GM21717 (cell line): ENCODE results near the gene GMEB1.
"Not testable (repeated sequence)": the region's sequence is repeated elsewhere in the genome, so short reads cannot be mapped to it uniquely, and the experiment has no call there.

Source experiments
- ATAC-seq: cut with Tn5 transposase; IDR thresholded peaks from one replicate; pipeline ENCODE4 v1.9.1; 2021; ENCODE audit warnings: mild to moderate bottlenecking, moderate library complexity; ENCODE audit not compliant: unreplicated experiment

Gene GMEB1

DNA sequence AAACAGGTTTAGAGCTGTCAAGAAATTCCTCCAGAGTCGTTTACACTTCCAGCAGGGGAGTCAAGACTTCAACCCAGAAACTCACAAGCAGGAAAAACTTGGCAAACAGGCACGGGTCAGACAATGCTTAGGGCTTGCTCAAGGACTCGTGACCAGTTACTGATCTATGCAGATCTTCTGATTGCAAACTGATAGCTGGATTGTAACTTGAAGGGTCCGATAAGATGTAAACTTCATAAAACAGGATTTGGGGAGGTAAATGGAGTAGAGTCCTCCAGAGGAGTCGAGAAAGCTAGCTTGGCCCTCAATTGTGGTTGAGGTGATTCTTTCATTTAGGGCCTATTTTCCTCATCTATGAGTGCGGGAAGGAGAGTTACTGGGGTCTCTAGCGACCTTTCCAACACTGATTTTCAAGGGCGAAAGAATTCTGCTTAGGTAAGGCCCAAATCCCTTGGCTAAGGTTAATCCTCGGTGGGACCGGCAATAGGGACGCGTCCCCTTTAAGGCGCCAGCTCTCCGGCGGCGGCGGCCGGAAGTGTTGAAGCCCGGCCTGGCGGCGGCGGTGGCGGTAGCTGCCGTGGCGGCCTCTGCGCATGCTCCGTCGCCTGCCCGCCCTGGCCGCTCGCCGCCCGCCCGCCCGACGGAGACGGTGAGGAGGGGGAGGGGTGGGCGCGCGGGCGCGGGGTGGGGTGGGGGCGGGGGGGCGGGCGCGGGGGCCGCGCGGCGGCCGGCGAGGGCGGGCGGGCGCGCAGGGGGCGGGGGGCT lies at the start of gene GMEB1:
GMEB1 (plus strand) TSS at position 594 of the 765 bp plus-strand sequence. CDS start 14,829 bp downstream, outside the sequence.
- ATAC-seq, result peak; percentile 61

DNA sequence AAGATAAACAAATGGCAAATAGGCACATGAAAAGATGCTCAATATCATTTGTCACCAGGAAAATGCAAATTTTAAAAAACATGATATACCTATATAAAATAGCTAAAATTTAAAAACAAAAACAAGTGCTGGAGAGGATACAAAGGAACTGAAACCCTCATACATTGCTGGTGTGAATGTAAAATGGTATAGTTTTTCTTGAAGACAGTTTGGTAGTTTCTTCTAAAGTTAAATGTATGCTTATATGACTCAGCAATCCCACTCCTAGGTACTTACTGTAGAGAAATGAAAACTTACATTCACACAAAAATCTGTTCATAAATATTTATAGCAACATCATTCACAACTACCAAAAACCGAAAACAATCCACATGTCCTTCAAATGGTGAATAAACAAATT lies 36.9 kb upstream of the GMEB1 start:
- no peak for ATAC-seq

GRCh38 chr1:28632560-28632959 lies 36.0 kb upstream of the GMEB1 start:
- no peak for ATAC-seq

DNA sequence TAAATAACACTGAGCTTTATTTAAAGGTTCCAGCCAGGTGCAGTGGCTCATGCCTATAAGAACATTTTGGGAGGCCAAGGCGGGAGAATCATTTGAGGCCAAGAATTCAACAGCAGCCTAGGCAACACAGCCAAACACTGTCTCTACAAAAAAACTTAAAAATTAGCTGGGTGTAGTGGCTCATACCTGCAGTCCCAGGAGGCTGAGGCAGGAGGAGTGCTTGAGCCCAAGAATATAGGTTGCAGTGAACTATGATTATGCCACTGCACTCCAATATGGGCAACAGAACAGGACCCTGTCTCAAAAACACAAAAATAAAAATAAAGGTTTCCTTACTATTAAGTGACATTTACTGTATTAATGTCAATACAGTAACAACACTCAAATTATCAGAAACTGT lies 27.8 kb upstream of the GMEB1 start:
- no peak for ATAC-seq

- peak; percentile 24 for ATAC-seq
These were observed 26.3 kb upstream of the GMEB1 start for GRCh38 chr1:28642056-28642846.

GRCh38 chr1:28642847-28643635 lies 25.5 kb upstream of the GMEB1 start, which contains the start of gene TAF12:
Gene TAF12, minus strand, starts transcription at chr1:28643067. Its CDS starts 20,986 bp downstream, at chr1:28622081.
- ATAC-seq, result peak; percentile 64

DNA sequence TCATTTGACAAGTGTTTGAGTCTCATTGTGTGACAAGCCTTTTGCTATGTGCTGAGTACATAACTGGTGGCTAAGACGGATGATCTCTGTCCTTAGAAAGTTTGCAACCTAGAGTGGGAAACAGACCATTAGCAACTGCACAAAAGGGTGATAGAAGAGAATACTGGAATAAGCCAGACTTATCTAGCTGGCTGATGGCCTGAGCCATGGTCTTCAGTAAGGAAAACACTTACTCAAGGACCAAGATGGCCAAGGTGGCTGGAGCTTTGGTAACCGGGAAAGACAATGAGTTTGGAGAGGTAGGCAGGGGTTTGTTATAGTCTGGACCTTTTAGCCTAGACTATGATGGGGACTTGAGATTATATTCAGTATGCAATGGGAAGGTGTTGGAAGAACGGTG lies 24.1 kb upstream of the GMEB1 start:
- ATAC-seq, result no peak

DNA sequence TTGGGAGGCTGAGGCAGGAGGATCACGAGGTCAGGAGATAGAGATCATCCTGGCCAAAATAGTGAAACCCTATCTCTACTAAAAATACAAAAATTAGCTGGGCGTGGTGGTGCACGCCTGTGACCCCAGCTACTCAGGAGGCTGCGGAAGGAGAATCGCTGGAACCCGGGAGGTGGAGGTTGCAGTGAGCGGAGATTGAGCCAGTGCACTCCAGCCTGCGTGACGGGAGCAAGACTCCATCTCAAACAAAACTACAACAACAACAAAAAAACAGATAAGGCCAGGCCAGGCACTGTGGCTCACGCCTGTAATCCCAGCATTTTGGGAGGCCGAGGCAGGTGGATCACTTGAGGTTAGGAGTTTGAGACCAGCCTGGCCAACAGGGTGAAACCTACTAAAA lies 23.2 kb upstream of the GMEB1 start:
- not testable (repeated sequence) for ATAC-seq

GRCh38 chr1:28646040-28646439 lies 22.5 kb upstream of the GMEB1 start:
- no peak for ATAC-seq

DNA sequence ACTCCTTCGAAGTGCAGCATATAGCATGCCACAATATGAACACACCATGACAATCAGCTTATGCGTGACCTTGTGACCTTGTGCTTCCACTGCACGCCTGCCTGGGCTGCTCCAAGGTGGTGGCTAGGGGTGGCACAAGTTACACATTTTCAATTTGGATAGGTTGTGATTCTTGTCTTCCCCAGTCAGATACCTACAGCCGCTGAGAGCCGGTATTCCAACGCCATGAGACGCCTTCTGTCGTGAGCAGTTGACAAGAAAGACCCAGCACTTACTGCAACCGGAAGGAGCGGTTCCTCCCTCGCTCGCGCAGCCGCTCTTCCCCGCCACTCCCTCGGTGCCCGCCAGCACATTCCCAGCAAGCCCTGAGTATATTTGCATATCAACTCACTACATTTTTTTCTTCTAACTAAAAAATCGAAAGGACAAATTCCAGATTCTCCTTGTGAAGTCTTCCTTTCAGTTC lies 20.5 kb upstream of the GMEB1 start:
- peak; percentile 57 for ATAC-seq

GRCh38 chr1:28648474-28649198 lies 19.9 kb upstream of the GMEB1 start, which contains the start of gene RNU11:
Gene RNU11, plus strand, starts transcription at chr1:28648600.
- ATAC-seq, result peak; percentile 58

- ATAC-seq, result not testable (repeated sequence)
These were observed 15.5 kb upstream of the GMEB1 start for GRCh38 chr1:28653063-28653462.

DNA sequence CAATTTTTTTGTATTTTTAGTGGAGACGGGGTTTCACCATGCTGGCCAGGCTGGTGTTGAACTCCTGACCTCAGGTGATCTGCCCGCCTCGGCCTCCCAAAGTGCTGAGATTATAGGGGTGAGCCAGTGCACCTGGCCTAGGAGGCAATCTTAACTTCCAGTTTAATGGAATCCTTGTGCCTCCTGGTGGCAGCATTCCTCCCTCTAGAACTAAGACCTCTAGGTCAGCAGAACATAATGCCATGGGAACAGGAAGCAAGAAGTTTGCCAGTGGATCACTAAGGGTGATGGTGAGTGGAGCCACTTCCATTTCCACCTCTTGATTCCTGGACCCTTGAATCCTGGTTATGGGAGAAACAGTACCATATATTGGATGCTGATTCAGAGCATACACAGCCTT lies 14.7 kb upstream of the GMEB1 start:
- ATAC-seq, result not testable (repeated sequence)

- ATAC-seq, result not testable (repeated sequence)
These were observed 12.9 kb upstream of the GMEB1 start for GRCh38 chr1:28655448-28656311.

DNA sequence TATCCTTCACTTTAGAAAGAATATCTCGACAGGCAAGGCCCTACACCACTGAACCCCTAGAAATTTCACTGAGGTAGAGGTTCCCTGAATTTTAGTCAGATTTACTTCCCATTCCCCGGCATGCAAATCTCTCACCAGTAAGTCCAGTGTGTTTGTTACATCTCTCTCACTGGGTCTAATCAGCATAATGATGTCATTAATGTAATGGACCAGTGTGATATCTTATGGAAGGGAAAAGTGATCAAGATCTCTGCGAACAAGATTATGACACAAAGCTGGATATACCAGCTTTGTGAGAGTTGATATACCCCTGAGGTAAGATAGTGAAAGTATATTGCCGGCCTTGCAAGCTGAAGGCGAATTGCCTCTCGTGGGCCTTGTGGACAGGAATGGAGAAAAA lies 12.2 kb upstream of the GMEB1 start:
- ATAC-seq, result no peak

GRCh38 chr1:28663871-28664470 lies 4.6 kb upstream of the GMEB1 start:
- no peak for ATAC-seq

DNA sequence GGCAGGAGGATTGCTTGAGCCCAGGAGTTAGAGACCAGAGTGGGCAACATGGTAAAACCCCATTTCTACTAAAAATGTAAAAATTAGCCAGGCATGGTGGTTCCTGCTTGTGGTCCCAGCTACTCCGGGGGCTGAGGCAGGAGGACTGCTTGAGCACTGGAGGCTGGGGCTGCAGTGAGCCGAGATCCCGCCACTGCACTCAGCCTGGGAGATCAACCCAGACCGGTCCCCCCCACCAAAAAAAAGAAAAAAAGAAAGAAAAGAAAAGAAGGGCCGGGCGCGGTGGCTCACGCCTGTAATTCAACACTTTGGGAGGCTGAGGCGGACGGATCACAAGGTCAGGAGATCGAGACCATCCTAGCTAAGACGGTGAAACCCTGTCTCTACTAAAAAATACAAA lies 1.8 kb upstream of the GMEB1 start:
- no peak for ATAC-seq

DNA sequence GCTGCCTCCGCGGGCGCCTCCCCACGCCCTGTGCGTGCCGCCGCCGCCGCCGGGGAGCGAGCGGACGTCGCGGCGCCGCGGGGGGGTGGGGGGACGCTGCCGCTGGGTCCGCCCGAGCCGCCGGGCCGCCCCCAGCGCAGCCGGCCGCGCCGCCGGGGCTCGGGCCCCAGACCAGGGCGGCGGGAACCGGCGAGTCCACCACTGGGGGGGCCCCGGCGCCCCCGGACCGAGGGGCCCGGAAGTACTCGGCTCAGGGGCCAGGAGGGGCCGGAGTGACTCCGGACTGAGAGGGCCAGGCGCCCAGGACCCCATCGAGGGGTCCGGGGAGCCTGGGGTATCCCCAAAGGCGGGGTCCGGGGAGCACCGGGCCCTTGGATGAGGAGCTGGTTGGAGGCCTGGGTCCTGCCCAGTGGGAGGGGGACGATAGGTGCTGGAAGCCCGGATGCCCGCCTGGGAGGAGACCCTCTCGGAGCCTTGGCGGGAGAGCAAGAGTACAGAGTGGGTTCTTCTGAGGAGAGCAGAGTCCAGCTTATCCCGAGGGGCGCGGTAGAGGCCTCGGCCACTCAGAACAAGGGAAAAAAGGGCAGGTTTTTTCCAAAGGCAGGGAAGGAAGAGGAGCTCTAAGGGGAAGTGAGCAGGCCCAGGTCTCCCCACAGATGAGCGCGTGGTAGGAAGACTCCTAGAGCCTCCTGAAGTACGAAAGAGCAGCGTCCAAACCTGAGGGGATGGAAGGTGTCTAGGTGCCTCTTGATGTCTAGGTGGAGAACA lies 556 bp downstream of the GMEB1 start:
- peak; percentile 42 for ATAC-seq
